ENCODE data around the gene DCDC1. TPM values are rescaled to one million over a fixed set of nuclear protein-coding genes. Genes with fewer than 3 reads are reported as not detected.
A peak's percentile ranks its signal among the peaks of the same experiment; 100 is the strongest.

Gene DCDC1
- total RNA-seq, 1 experiment from 2014 or later, result 0.34 TPM

- peak; percentile 29 for DNase-seq (ENCODE audit: low read depth)
These were observed 133.4 kb downstream of the DCDC1 start for GRCh38 chr11:31236143-31236542.

GRCh38 chr11:31233425-31233824 lies 136.1 kb downstream of the DCDC1 start:
- DNase-seq (ENCODE audit: low read depth), result peak; percentile 14

GRCh38 chr11:31231601-31232000 lies 137.9 kb downstream of the DCDC1 start:
- no peak for DNase-seq (ENCODE audit: low read depth)

- DNase-seq (ENCODE audit: low read depth), result no peak
These were observed 150.7 kb downstream of the DCDC1 start for GRCh38 chr11:31218847-31219246.

- DNase-seq (ENCODE audit: low read depth), result no peak
These were observed 155.2 kb downstream of the DCDC1 start for GRCh38 chr11:31214372-31214771.

GRCh38 chr11:31199378-31199777 lies 170.2 kb downstream of the DCDC1 start:
- DNase-seq (ENCODE audit: low read depth), result no peak

- DNase-seq (ENCODE audit: low read depth), result no peak
These were observed 195.4 kb downstream of the DCDC1 start for GRCh38 chr11:31173926-31174680.

- DNase-seq (ENCODE audit: low read depth), result peak; percentile 3
These were observed 208.8 kb downstream of the DCDC1 start for GRCh38 chr11:31160504-31161422.

- no peak for DNase-seq (ENCODE audit: low read depth)
These were observed 218.7 kb downstream of the DCDC1 start for GRCh38 chr11:31150841-31151240.

GRCh38 chr11:31150011-31150410 lies 219.5 kb downstream of the DCDC1 start:
- DNase-seq (ENCODE audit: low read depth), result no peak

GRCh38 chr11:31141789-31142188 lies 227.8 kb downstream of the DCDC1 start:
- no peak for DNase-seq (ENCODE audit: low read depth)

GRCh38 chr11:31139479-31139878 lies 230.1 kb downstream of the DCDC1 start:
- no peak for DNase-seq (ENCODE audit: low read depth)

- DNase-seq (ENCODE audit: low read depth), result no peak
These were observed 236.8 kb downstream of the DCDC1 start for GRCh38 chr11:31132531-31133421.

- no peak for DNase-seq (ENCODE audit: low read depth)
These were observed 237.8 kb downstream of the DCDC1 start for GRCh38 chr11:31131760-31132159.

- no peak for DNase-seq (ENCODE audit: low read depth)
These were observed 242.2 kb downstream of the DCDC1 start for GRCh38 chr11:31127290-31127689.

- DNase-seq (ENCODE audit: low read depth), result no peak
These were observed 249.1 kb downstream of the DCDC1 start for GRCh38 chr11:31120428-31120827.

- no peak for DNase-seq (ENCODE audit: low read depth)
These were observed 251.0 kb downstream of the DCDC1 start for GRCh38 chr11:31118566-31118965.

GRCh38 chr11:31117038-31117437 lies 252.5 kb downstream of the DCDC1 start:
- no peak for DNase-seq (ENCODE audit: low read depth)

- no peak for DNase-seq (ENCODE audit: low read depth)
These were observed 255.1 kb downstream of the DCDC1 start for GRCh38 chr11:31114442-31114841.

GRCh38 chr11:31110830-31111229 lies 258.7 kb downstream of the DCDC1 start:
- no peak for DNase-seq (ENCODE audit: low read depth)

- no peak for DNase-seq (ENCODE audit: low read depth)
These were observed 260.1 kb downstream of the DCDC1 start for GRCh38 chr11:31109446-31109845.

- DNase-seq (ENCODE audit: low read depth), result no peak
These were observed 261.9 kb downstream of the DCDC1 start for GRCh38 chr11:31107649-31108048.
